ENCODE measurements around the gene DYNLRB1. TPM values are rescaled to one million over a fixed set of nuclear protein-coding genes. Genes with fewer than 3 reads are reported as not detected.

Gene DYNLRB1
- total and polyA plus RNA-seq, 9 of the 15 experiments (the other 6 are each of a cell fraction or from before 2014, with no cell fraction given), result 48.7 to 358 (median 121) TPM

- TF ChIP-seq ATF6 (CRISPR knock-in tag; IDR thresholded peaks at IDR 0.05) (no peak), ARID4B (CRISPR knock-in tag; IDR thresholded peaks at IDR 0.05) (no peak), TAF15 (IDR thresholded peaks at IDR 0.05; ENCODE audit: low read depth, low read length) (no peak), SAFB (IDR thresholded peaks at IDR 0.05; ENCODE audit: borderline replicate concordance, low read depth, low read length) (no peak), E2F8 (IDR thresholded peaks at IDR 0.05; ENCODE audit: low read depth, partially characterized antibody) (no peak), ZBTB1 (CRISPR knock-in tag; IDR thresholded peaks at IDR 0.05; ENCODE audit: borderline replicate concordance, low read depth) (no peak)
Observed at GRCh38 chr20:34541264-34541901, 25.2 kb downstream of the DYNLRB1 start (continued).

Data from K562 (cell line).